Caco-2 (cell line): ENCODE results near the gene SLC17A9. TPM values are rescaled to one million over a fixed set of nuclear protein-coding genes. Genes with fewer than 3 reads are reported as not detected.
A peak's percentile ranks its signal among the peaks of the same experiment; 100 is the strongest.

ENCODE experiments used
- BruUV-seq: library from RNA; stranded (reverse); fragments of 400-500 nt; replicated peaks from 2 replicates; lab custom pipeline; 2021; lab: Mats Ljungman, UMichigan
- CTCF ChIA-PET: fragments of 300-600 bp; sonication (Branson Sonifier 250); formaldehyde crosslinking; loops from one replicate; lab custom pipeline; 2022; ENCODE audit warnings: antibody characterized with exemption; lab: Charles Lee
- POLR2A ChIA-PET: fragments of 300-600 bp; sonication (Branson Sonifier 250); formaldehyde crosslinking; loops from one replicate; lab custom pipeline; 2022; ENCODE audit warnings: antibody characterized with exemption; lab: Charles Lee
- DNase-seq, 2 experiments: peaks; one replicate each; pipeline versions ENCODE4 v3.0.0 to v3.0.0-alpha.2; 2020 to 2022
- H3K27me3 ChIP-seq: replicated peaks from 2 replicates; pipeline ENCODE4 v1.6.0; 2011; ENCODE audit warnings: low read length; ENCODE audit not compliant: control insufficient read depth, insufficient read depth
- H3K36me3 ChIP-seq: 2 replicates; pipeline ENCODE4 v1.5.1; 2011; ENCODE audit warnings: low read length; ENCODE audit not compliant: control insufficient read depth, insufficient read depth
- H3K4me1 ChIP-seq: fragments of 250-450 bp; sonication (Bioruptor Pico); 2 replicates; pipeline ENCODE4 v1.5.1; 2020; ENCODE audit warnings: mild to moderate bottlenecking
- H3K4me3 ChIP-seq: 2 replicates; pipeline ENCODE4 v1.5.1; 2011; ENCODE audit warnings: low read depth, mild to moderate bottlenecking, control low read depth, low read length
- H3K9me3 ChIP-seq: fragments of 250-450 bp; sonication (Bioruptor Pico); 2 replicates; pipeline ENCODE4 v1.5.1; 2020; ENCODE audit warnings: mild to moderate bottlenecking, moderate library complexity
- H3K27ac Mint-ChIP-seq: one replicate; pipeline ENCODE4 v1.8.0; 2022; ENCODE audit warnings: mixed read lengths; ENCODE audit not compliant: unreplicated experiment
- H3K27me3 Mint-ChIP-seq: one replicate; pipeline ENCODE4 v1.8.0; 2022; ENCODE audit warnings: mixed read lengths; ENCODE audit not compliant: insufficient read depth, unreplicated experiment
- H3K36me3 Mint-ChIP-seq: one replicate; pipeline ENCODE4 v1.8.0; 2022; ENCODE audit warnings: mild to moderate bottlenecking, mixed read lengths; ENCODE audit not compliant: insufficient read depth, unreplicated experiment
- H3K4me1 Mint-ChIP-seq: one replicate; pipeline ENCODE4 v1.8.0; 2022; ENCODE audit warnings: low read depth, mixed read lengths; ENCODE audit not compliant: unreplicated experiment
- H3K4me3 Mint-ChIP-seq: one replicate; pipeline ENCODE4 v1.8.0; 2022; ENCODE audit warnings: mild to moderate bottlenecking, moderate library complexity, mixed read lengths; ENCODE audit not compliant: unreplicated experiment
- H3K9me3 Mint-ChIP-seq: one replicate; pipeline ENCODE4 v1.8.0; 2022; ENCODE audit warnings: mixed read lengths; ENCODE audit not compliant: unreplicated experiment
- CTCF ChIP-seq, 2 experiments: fragments of 200-600 bp in 1 of 2; IDR thresholded peaks; 1 replicate in 1 of 2; 2 replicates in 1 of 2; pipeline versions ENCODE4 v1.5.1 to v1.8.0; 2011 to 2022; ENCODE audit warnings: antibody characterized with exemption in 1 of 2, control low read depth in 1 of 2, inconsistent platforms in 1 of 2, low read depth in 1 of 2, low read length in 1 of 2, mild to moderate bottlenecking in 1 of 2, moderate library complexity in 1 of 2; ENCODE audit not compliant: insufficient read depth in 1 of 2, severe bottlenecking in 1 of 2, unreplicated experiment in 1 of 2
- intact Hi-C: fragments of 100-400 bp; cut with micrococcal nuclease; formaldehyde crosslinking; loops from one replicate; pipeline ENCODE4 v1.10.0; 2022; ENCODE audit not compliant: unreplicated experiment
- total RNA-seq: library from RNA; stranded (reverse); gene quantifications from 2 replicates; pipeline ENCODE4 v1.2.3, GENCODE V29; 2022

The SLC17A9 gene
- total RNA-seq, 1 experiment from 2014 or later: 64.7 TPM

- ChIA-PET POLR2A (interaction anchor here (0.6 kb wide), 1 partner anchor 11 kb away, joined by 3 read pairs; no protein-coding TSS in a partner anchor), CTCF (no interaction called here)
- Histone ChIP-seq H3K4me3 (no peak overlapping the region), H3K27me3 (no peaks in the 10 kb centered on the region), H3K9me3 (no peaks in the 10 kb centered on the region), H3K36me3 (peaks cover 17% of the 10 kb centered on the region), H3K4me1 (peaks cover 19% of the 10 kb centered on the region)
- no peak for DNase-seq
- Mint-ChIP-seq H3K4me1 (peaks cover 8% of the 10 kb centered on the region), H3K27ac (no peak overlapping the region), H3K27me3 (no peaks in the 10 kb centered on the region), H3K36me3 (peaks cover 78% of the 10 kb centered on the region), H3K4me3 (no peak overlapping the region), H3K9me3 (no peaks in the 10 kb centered on the region)
- no TSS peak for BruUV-seq
- intact Hi-C loops: no loop called here
- TF ChIP-seq CTCF (IDR thresholded peaks at IDR 0.05; ENCODE audit: insufficient read depth in 1 of 2, low read depth in 1 of 2, low read length in 1 of 2, severe bottlenecking in 1 of 2, unreplicated experiment in 1 of 2): no peak
These were observed 11.6 kb upstream of the SLC17A9 start for GRCh38 chr20:62940875-62941274.

- Histone ChIP-seq H3K27me3 (no peaks in the 10 kb centered on the region), H3K9me3 (no peaks in the 10 kb centered on the region), H3K36me3 (peaks cover 23% of the 10 kb centered on the region), H3K4me1 (peaks cover 10% of the 10 kb centered on the region), H3K4me3 (no peak overlapping the region)
- Mint-ChIP-seq H3K36me3 (peaks cover 83% of the 10 kb centered on the region), H3K4me3 (no peak overlapping the region), H3K27me3 (no peaks in the 10 kb centered on the region), H3K4me1 (peaks cover 8% of the 10 kb centered on the region), H3K27ac (peak overlapping the region; percentile 37), H3K9me3 (no peaks in the 10 kb centered on the region)
- TF ChIP-seq CTCF (IDR thresholded peaks at IDR 0.05; ENCODE audit: insufficient read depth in 1 of 2, low read depth in 1 of 2, low read length in 1 of 2, severe bottlenecking in 1 of 2, unreplicated experiment in 1 of 2): no peak
- intact Hi-C loops: no loop called here
- BruUV-seq: no TSS peak
- CTCF ChIA-PET: no interaction called here
- DNase-seq: no peak
- POLR2A ChIA-PET: no interaction called here
These were observed 10.7 kb upstream of the SLC17A9 start for GRCh38 chr20:62941792-62942191.

DNA sequence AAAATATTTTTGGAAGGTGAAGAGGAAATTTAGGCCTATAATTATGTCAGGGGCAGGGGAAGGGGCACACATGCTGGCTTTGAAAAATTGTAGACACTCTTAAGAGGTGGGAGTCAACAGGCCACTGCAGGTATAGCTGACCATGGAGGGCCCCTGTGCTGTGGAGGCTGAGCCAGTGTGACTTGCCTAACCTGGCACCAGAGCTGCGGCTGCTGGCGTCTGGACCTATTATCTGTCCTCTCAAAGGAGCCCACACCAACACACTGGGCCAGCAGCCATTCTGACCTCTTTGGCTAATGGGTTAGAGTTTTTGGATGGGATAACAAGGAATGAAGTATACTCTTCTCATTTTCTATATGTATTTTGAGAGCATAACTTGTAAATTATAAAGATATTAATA lies 10.1 kb upstream of the SLC17A9 start:
- H3K36me3 Mint-ChIP-seq: peaks cover 83% of the 10 kb centered on the region
- Histone ChIP-seq H3K36me3 (peaks cover 26% of the 10 kb centered on the region), H3K4me3 (no peak overlapping the region), H3K9me3 (no peaks in the 10 kb centered on the region), H3K4me1 (peaks cover 8% of the 10 kb centered on the region), H3K27me3 (no peaks in the 10 kb centered on the region)
- no peaks in the 10 kb centered on the region for H3K9me3 Mint-ChIP-seq
- POLR2A ChIA-PET: no interaction called here
- CTCF ChIA-PET: no interaction called here
- no peak for TF ChIP-seq CTCF (IDR thresholded peaks at IDR 0.05; ENCODE audit: insufficient read depth in 1 of 2, low read depth in 1 of 2, low read length in 1 of 2, severe bottlenecking in 1 of 2, unreplicated experiment in 1 of 2)
- no peaks in the 10 kb centered on the region for H3K27me3 Mint-ChIP-seq
- DNase-seq: peak in 1 of 2 experiments; percentile 37
- peaks cover 8% of the 10 kb centered on the region for H3K4me1 Mint-ChIP-seq
- BruUV-seq: no TSS peak
- intact Hi-C loops: no loop called here
- no peak overlapping the region for H3K4me3 Mint-ChIP-seq
- H3K27ac Mint-ChIP-seq: no peak overlapping the region
